GM12878 (cell line): ENCODE results near the gene SP100. TPM values are rescaled to one million over a fixed set of nuclear protein-coding genes. Genes with fewer than 3 reads are reported as not detected.

Source experiments
- ATAC-seq: fragments of 200-7000 bp; cut with Tn5 transposase; 3 replicates; pipeline ENCODE4 v1.9.1; 2020; ENCODE audit warnings: mild to moderate bottlenecking, moderate library complexity
- BruUV-seq: library from RNA; stranded (reverse); fragments of 400-500 nt; replicated peaks from 2 replicates; lab custom pipeline; 2021; lab: Mats Ljungman, UMichigan
- CTCF ChIA-PET: fragments of 300-600 bp; sonication (Branson Sonifier 250); formaldehyde crosslinking; extraction: SDS; loops from one replicate; lab custom pipeline; 2021; ENCODE audit warnings: inconsistent platforms; lab: Yijun Ruan, JAX
- POLR2A ChIA-PET: fragments of 350-600 bp; formaldehyde crosslinking; extraction: SDS; loops from one replicate; lab custom pipeline; 2021; ENCODE audit warnings: inconsistent platforms; lab: Charles Lee
- RAD21 ChIA-PET: fragments of 300-600 bp; sonication (Branson Sonifier 250); formaldehyde crosslinking; loops from one replicate; lab custom pipeline; 2023; ENCODE audit warnings: antibody characterized with exemption; ENCODE audit not compliant: unreplicated experiment; lab: Charles Lee
- SMC1A ChIA-PET: fragments of 300-600 bp; sonication (Branson Sonifier 250); formaldehyde crosslinking; loops from one replicate; lab custom pipeline; 2023; ENCODE audit not compliant: unreplicated experiment, uncharacterized antibody; lab: Charles Lee
- DNase-seq: peaks from one replicate; pipeline ENCODE4 v3.0.0-alpha.2; 2011; ENCODE audit warnings: low read depth, low spot score
- FAIRE-seq: peaks from 3 replicates; lab custom pipeline; 2011; peaks lifted over from hg19 to GRCh38; lab: Jason Lieb, UNC
- H2AFZ ChIP-seq: 2 replicates; pipeline ENCODE4 v1.6.0; 2011; ENCODE audit warnings: low read depth, low read length, control low read depth; ENCODE audit not compliant: control insufficient read depth
- H3K27ac ChIP-seq: 2 replicates; pipeline ENCODE4 v1.5.1; 2011; ENCODE audit warnings: control low read depth; ENCODE audit not compliant: control insufficient read depth, insufficient read depth
- H3K27me3 ChIP-seq, 2 experiments: replicated peaks in 1 of 2; 2 replicates each; pipeline versions ENCODE4 v1.6.0 to v1.6.1; 2011; ENCODE audit warnings: low read length in 1 of 2; ENCODE audit not compliant: control insufficient read depth in 2 of 2, insufficient read depth in 2 of 2
- H3K36me3 ChIP-seq, 2 experiments: 2 replicates each; pipeline ENCODE4 v1.5.1; 2011; ENCODE audit warnings: low read length in 1 of 2; ENCODE audit not compliant: control insufficient read depth in 2 of 2, insufficient read depth in 2 of 2
- H3K4me1 ChIP-seq: 2 replicates; pipeline ENCODE4 v1.6.1; 2011; ENCODE audit warnings: mild to moderate bottlenecking, low read length, moderate library complexity, mixed read lengths; ENCODE audit not compliant: control insufficient read depth, insufficient read depth
- H3K4me2 ChIP-seq: 2 replicates; pipeline ENCODE4 v1.6.0; 2011; ENCODE audit warnings: control low read depth; ENCODE audit not compliant: control insufficient read depth, insufficient read depth
- H3K4me3 ChIP-seq: fragments of 200-600 bp; sonication (generic); 2 replicates; pipeline ENCODE4 v1.5.1; 2016
- H3K79me2 ChIP-seq: 2 replicates; pipeline ENCODE4 v1.6.0; 2011; ENCODE audit warnings: low read length; ENCODE audit not compliant: control insufficient read depth, insufficient read depth
- H3K9ac ChIP-seq: 2 replicates; pipeline ENCODE4 v1.8.0; 2011; ENCODE audit warnings: low read length, control low read depth, mixed read lengths; ENCODE audit not compliant: control insufficient read depth, insufficient read depth
- H3K9me3 ChIP-seq: replicated peaks from 3 replicates; pipeline ENCODE4 v1.5.1; 2011; ENCODE audit warnings: mild to moderate bottlenecking, low read length; ENCODE audit not compliant: control insufficient read depth, insufficient read depth
- H4K20me1 ChIP-seq: 2 replicates; pipeline ENCODE4 v1.6.0; 2011; ENCODE audit not compliant: control insufficient read depth, insufficient read depth
- CBFB ChIP-seq: IDR thresholded peaks from 2 replicates; pipeline ENCODE4 v1.6.1; 2016; ENCODE audit warnings: antibody characterized with exemption, low read depth
- FOS ChIP-seq: IDR thresholded peaks from 3 replicates; pipeline ENCODE4 v1.6.1; 2011; ENCODE audit warnings: borderline replicate concordance; ENCODE audit not compliant: insufficient read length; ENCODE audit errors: extremely low read depth
- HDAC2 ChIP-seq: fragments of 200-600 bp; sonication (generic); IDR thresholded peaks from 2 replicates; pipeline ENCODE4 v1.6.1; 2017
- NBN ChIP-seq: fragments of 450-650 bp; IDR thresholded peaks from 2 replicates; pipeline ENCODE4 v1.6.1; 2016
- NFYA ChIP-seq: IDR thresholded peaks from 2 replicates; pipeline ENCODE4 v1.6.1; 2011; ENCODE audit warnings: low read depth, mild to moderate bottlenecking, low read length, improper control_type of control experiment, borderline replicate concordance
- POLR2AphosphoS5 ChIP-seq: IDR thresholded peaks from 2 replicates; pipeline ENCODE4 v1.6.1; 2011; ENCODE audit warnings: mild to moderate bottlenecking, low read length, inconsistent platforms
- RAD21 ChIP-seq: IDR thresholded peaks from 2 replicates; pipeline ENCODE4 v1.6.1; 2011; ENCODE audit warnings: mild to moderate bottlenecking, low read depth, low read length, moderate library complexity; ENCODE audit not compliant: insufficient read depth
- SKIL ChIP-seq: fragments of 450-650 bp; IDR thresholded peaks from 2 replicates; pipeline ENCODE4 v1.6.1; 2017; ENCODE audit warnings: mild to moderate bottlenecking, low read depth, inconsistent platforms; ENCODE audit not compliant: poor library complexity, severe bottlenecking
- SMARCA5 ChIP-seq: fragments of 450-650 bp; IDR thresholded peaks from 2 replicates; pipeline ENCODE4 v1.6.1; 2017; ENCODE audit warnings: mild to moderate bottlenecking
- SPI1 ChIP-seq: IDR thresholded peaks from 2 replicates; pipeline ENCODE4 v1.6.1; 2011; ENCODE audit warnings: low read depth, mild to moderate bottlenecking, low read length, moderate library complexity, borderline replicate concordance; ENCODE audit not compliant: insufficient read depth
- SUZ12 ChIP-seq: fragments of 200-600 bp; sonication (generic); IDR thresholded peaks from one replicate; pipeline ENCODE4 v1.6.1; 2018; ENCODE audit warnings: antibody characterized with exemption, mild to moderate bottlenecking; ENCODE audit not compliant: unreplicated experiment
- TAF1 ChIP-seq: IDR thresholded peaks from 2 replicates; pipeline ENCODE4 v1.6.1; 2011; ENCODE audit warnings: mild to moderate bottlenecking, low read depth, low read length, borderline replicate concordance
- USF1 ChIP-seq: IDR thresholded peaks from 2 replicates; pipeline ENCODE4 v1.6.1; 2011; ENCODE audit warnings: borderline replicate concordance, low read depth, mild to moderate bottlenecking, moderate library complexity, mixed read lengths, low read length; ENCODE audit not compliant: insufficient read depth; ENCODE audit errors: extremely low read length
- WGBS: methylation state at CpG from one replicate; pipeline ENCODE4 v1.1.6; 2016; ENCODE audit warnings: low lambda C conversion rate; ENCODE audit not compliant: insufficient replicate concordance, insufficient coverage; ENCODE audit errors: missing lambda C conversion rate; 5-methylcytosine and 5-hydroxymethylcytosine counted together
- in situ Hi-C: fragments of 300-500 bp; cut with MboI; formaldehyde crosslinking; loops from 9 replicates; pipeline ENCODE4 v1.14.3; 2018; ENCODE audit warnings: mixed read lengths
- intact Hi-C: fragments of 100-400 bp; cut with micrococcal nuclease; formaldehyde crosslinking; loops from one replicate; pipeline ENCODE4 v1.14.2; 2022; ENCODE audit not compliant: unreplicated experiment
- polyA plus RNA-seq, 11 experiments: library from polyadenylated mRNA; depleted of rRNA in 4 of 11; unstranded in 6 of 11; stranded (reverse) in 5 of 11; fragments of >200 nt; fragmentation: Nextera tagmentation in 4 of 11; fragmentation: Illumina TruSeq in 1 of 11; extraction: Ambion mirVana in 4 of 11; extraction: Trizol in 1 of 11; gene quantifications; 1 replicate in 1 of 11; 2 replicates in 10 of 11; pipeline versions ENCODE4 v1.2.1 to v1.2.3, GENCODE V29; 2011 to 2016; ENCODE audit warnings: inconsistent platforms in 2 of 11, missing spikeins in 2 of 11, low read depth in 1 of 11
- total RNA-seq, 4 experiments: library from RNA; depleted of rRNA in 3 of 4; stranded (reverse); fragments of >200 nt in 3 of 4; fragmentation: Illumina TruSeq in 1 of 4; extraction: Trizol in 1 of 4; gene quantifications; 2 replicates each; pipeline versions ENCODE4 v1.2.1 to v1.2.3, GENCODE V29; 2013 to 2021
- TF ChIP-seq, protein P1 (sequence below): IDR thresholded peaks from 2 replicates; pipeline ENCODE4 v1.6.1; 2012; ENCODE audit warnings: mild to moderate bottlenecking, low read depth, low read length
- TF ChIP-seq, protein P2 (sequence below): fragments of 450-650 bp; IDR thresholded peaks from 2 replicates; pipeline ENCODE4 v1.6.1; 2017; ENCODE audit warnings: mild to moderate bottlenecking, moderate library complexity

SP100 gene
- total and polyA plus RNA-seq, 10 of the 15 experiments (the other 5 are each of a cell fraction or from before 2014, with no cell fraction given), result 109 to 239 (median 180) TPM

GRCh38 chr2:230400041-230400440 lies 16.0 kb upstream of the SP100 start:
- ChIA-PET SMC1A (no interaction called here), CTCF (no interaction called here), POLR2A (no interaction called here), RAD21 (no interaction called here)
- no peak for DNase-seq
- BruUV-seq, result no TSS peak
- no peaks in the 10 kb centered on the region for H3K79me2 ChIP-seq
- 95% methylated on average over 7 of the region's 7 CpGs for WGBS
- H2AFZ ChIP-seq, result no peak overlapping the region
- H3K4me3 ChIP-seq, result no peak overlapping the region
- intact Hi-C loops (no loop called here), in situ Hi-C loops (no loop called here)
- no peak overlapping the region for H3K9ac ChIP-seq
- FAIRE-seq, result no peak
- ATAC-seq, result no peak
- H3K9me3 ChIP-seq, result peaks cover 1% of the 10 kb centered on the region; the same call in 2 of the 3 replicates
- no peak overlapping the region for H3K27ac ChIP-seq
- H3K4me2 ChIP-seq, result no peak overlapping the region
- peaks cover 2 to 10% of the 10 kb centered on the region in 2 experiments for H3K36me3 ChIP-seq
- H3K4me1 ChIP-seq, result no peaks in the 10 kb centered on the region
- H4K20me1 ChIP-seq, result no peaks in the 10 kb centered on the region
- no peaks in the 10 kb centered on the region for H3K27me3 ChIP-seq
- no peak for TF ChIP-seq USF1
- TF ChIP-seq SKIL, result no peak
- no peak for TF ChIP-seq RAD21
- no peak for TF ChIP-seq SMARCA5
- no peak for TF ChIP-seq CBFB
- no peak for TF ChIP-seq POLR2AphosphoS5
- no peak for TF ChIP-seq SPI1
- no peak for TF ChIP-seq SUZ12
- TF ChIP-seq TAF1, result no peak
- TF ChIP-seq, protein P1, sequence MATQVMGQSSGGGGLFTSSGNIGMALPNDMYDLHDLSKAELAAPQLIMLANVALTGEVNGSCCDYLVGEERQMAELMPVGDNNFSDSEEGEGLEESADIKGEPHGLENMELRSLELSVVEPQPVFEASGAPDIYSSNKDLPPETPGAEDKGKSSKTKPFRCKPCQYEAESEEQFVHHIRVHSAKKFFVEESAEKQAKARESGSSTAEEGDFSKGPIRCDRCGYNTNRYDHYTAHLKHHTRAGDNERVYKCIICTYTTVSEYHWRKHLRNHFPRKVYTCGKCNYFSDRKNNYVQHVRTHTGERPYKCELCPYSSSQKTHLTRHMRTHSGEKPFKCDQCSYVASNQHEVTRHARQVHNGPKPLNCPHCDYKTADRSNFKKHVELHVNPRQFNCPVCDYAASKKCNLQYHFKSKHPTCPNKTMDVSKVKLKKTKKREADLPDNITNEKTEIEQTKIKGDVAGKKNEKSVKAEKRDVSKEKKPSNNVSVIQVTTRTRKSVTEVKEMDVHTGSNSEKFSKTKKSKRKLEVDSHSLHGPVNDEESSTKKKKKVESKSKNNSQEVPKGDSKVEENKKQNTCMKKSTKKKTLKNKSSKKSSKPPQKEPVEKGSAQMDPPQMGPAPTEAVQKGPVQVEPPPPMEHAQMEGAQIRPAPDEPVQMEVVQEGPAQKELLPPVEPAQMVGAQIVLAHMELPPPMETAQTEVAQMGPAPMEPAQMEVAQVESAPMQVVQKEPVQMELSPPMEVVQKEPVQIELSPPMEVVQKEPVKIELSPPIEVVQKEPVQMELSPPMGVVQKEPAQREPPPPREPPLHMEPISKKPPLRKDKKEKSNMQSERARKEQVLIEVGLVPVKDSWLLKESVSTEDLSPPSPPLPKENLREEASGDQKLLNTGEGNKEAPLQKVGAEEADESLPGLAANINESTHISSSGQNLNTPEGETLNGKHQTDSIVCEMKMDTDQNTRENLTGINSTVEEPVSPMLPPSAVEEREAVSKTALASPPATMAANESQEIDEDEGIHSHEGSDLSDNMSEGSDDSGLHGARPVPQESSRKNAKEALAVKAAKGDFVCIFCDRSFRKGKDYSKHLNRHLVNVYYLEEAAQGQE, result no peak
- TF ChIP-seq HDAC2, result no peak
- TF ChIP-seq NFYA, result no peak
- no peak for TF ChIP-seq NBN
- TF ChIP-seq, protein P2, sequence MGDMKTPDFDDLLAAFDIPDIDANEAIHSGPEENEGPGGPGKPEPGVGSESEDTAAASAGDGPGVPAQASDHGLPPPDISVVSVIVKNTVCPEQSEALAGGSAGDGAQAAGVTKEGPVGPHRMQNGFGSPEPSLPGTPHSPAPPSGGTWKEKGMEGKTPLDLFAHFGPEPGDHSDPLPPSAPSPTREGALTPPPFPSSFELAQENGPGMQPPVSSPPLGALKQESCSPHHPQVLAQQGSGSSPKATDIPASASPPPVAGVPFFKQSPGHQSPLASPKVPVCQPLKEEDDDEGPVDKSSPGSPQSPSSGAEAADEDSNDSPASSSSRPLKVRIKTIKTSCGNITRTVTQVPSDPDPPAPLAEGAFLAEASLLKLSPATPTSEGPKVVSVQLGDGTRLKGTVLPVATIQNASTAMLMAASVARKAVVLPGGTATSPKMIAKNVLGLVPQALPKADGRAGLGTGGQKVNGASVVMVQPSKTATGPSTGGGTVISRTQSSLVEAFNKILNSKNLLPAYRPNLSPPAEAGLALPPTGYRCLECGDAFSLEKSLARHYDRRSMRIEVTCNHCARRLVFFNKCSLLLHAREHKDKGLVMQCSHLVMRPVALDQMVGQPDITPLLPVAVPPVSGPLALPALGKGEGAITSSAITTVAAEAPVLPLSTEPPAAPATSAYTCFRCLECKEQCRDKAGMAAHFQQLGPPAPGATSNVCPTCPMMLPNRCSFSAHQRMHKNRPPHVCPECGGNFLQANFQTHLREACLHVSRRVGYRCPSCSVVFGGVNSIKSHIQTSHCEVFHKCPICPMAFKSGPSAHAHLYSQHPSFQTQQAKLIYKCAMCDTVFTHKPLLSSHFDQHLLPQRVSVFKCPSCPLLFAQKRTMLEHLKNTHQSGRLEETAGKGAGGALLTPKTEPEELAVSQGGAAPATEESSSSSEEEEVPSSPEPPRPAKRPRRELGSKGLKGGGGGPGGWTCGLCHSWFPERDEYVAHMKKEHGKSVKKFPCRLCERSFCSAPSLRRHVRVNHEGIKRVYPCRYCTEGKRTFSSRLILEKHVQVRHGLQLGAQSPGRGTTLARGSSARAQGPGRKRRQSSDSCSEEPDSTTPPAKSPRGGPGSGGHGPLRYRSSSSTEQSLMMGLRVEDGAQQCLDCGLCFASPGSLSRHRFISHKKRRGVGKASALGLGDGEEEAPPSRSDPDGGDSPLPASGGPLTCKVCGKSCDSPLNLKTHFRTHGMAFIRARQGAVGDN, result no peak
- TF ChIP-seq FOS, result no peak
